ENCODE measurements around the gene AKAP1.

Gene AKAP1

GRCh38 chr17:57051886-57052361 lies 33.1 kb upstream of the AKAP1 start:
- Mint-ChIP-seq H3K4me1 (peaks cover 23% of the 10 kb centered on the region), H3K4me3 (no peak overlapping the region), H3K27ac (peak overlapping the region; percentile 90), H3K27me3 (ENCODE audit: low read depth, poor library complexity) (no peaks in the 10 kb centered on the region), H3K9me3 (no peaks in the 10 kb centered on the region), H3K36me3 (ENCODE audit: low read depth) (no peaks in the 10 kb centered on the region)
- TF ChIP-seq CTCF (IDR thresholded peaks at IDR 0.05) = no peak
- DNase-seq = no peak

- no peaks in the 10 kb centered on the region for H3K27me3 Mint-ChIP-seq (ENCODE audit: low read depth, poor library complexity)
- H3K4me1 Mint-ChIP-seq = peaks cover 2% of the 10 kb centered on the region
- no peak for TF ChIP-seq CTCF (IDR thresholded peaks at IDR 0.05)
- no peaks in the 10 kb centered on the region for H3K36me3 Mint-ChIP-seq (ENCODE audit: low read depth)
- H3K9me3 Mint-ChIP-seq = peaks cover 4% of the 10 kb centered on the region
- DNase-seq = no peak
- no peak overlapping the region for H3K27ac Mint-ChIP-seq
- H3K4me3 Mint-ChIP-seq = no peak overlapping the region
Observed at GRCh38 chr17:57062865-57063264, 22.2 kb upstream of the AKAP1 start.

GRCh38 chr17:57067162-57067561 lies 17.9 kb upstream of the AKAP1 start:
- Mint-ChIP-seq H3K4me3 (no peak overlapping the region), H3K36me3 (ENCODE audit: low read depth) (no peaks in the 10 kb centered on the region), H3K27me3 (ENCODE audit: low read depth, poor library complexity) (peaks cover 3% of the 10 kb centered on the region), H3K27ac (peak overlapping the region; percentile 70), H3K9me3 (peaks cover 4% of the 10 kb centered on the region), H3K4me1 (peaks cover 18% of the 10 kb centered on the region)
- no peak for DNase-seq
- TF ChIP-seq CTCF (IDR thresholded peaks at IDR 0.05) = no peak

- Mint-ChIP-seq H3K4me1 (peaks cover 18% of the 10 kb centered on the region), H3K9me3 (peaks cover 4% of the 10 kb centered on the region), H3K27me3 (ENCODE audit: low read depth, poor library complexity) (peaks cover 3% of the 10 kb centered on the region), H3K27ac (no peak overlapping the region), H3K4me3 (no peak overlapping the region), H3K36me3 (ENCODE audit: low read depth) (no peaks in the 10 kb centered on the region)
- no peak for DNase-seq
- no peak for TF ChIP-seq CTCF (IDR thresholded peaks at IDR 0.05)
Observed at GRCh38 chr17:57067781-57068180, 17.3 kb upstream of the AKAP1 start.

- no peak overlapping the region for H3K4me3 Mint-ChIP-seq
- H3K27ac Mint-ChIP-seq = no peak overlapping the region
- peaks cover 3% of the 10 kb centered on the region for H3K27me3 Mint-ChIP-seq (ENCODE audit: low read depth, poor library complexity)
- peaks cover 18% of the 10 kb centered on the region for H3K4me1 Mint-ChIP-seq
- no peaks in the 10 kb centered on the region for H3K36me3 Mint-ChIP-seq (ENCODE audit: low read depth)
- peaks cover 4% of the 10 kb centered on the region for H3K9me3 Mint-ChIP-seq
- TF ChIP-seq CTCF (IDR thresholded peaks at IDR 0.05) = no peak
- no peak for DNase-seq
Observed at GRCh38 chr17:57068222-57068658, 16.8 kb upstream of the AKAP1 start.

GRCh38 chr17:57068707-57069106 lies 16.3 kb upstream of the AKAP1 start:
- no peak for TF ChIP-seq CTCF (IDR thresholded peaks at IDR 0.05)
- H3K9me3 Mint-ChIP-seq = peaks cover 4% of the 10 kb centered on the region
- H3K36me3 Mint-ChIP-seq (ENCODE audit: low read depth) = no peaks in the 10 kb centered on the region
- DNase-seq = no peak
- peaks cover 18% of the 10 kb centered on the region for H3K4me1 Mint-ChIP-seq
- H3K27me3 Mint-ChIP-seq (ENCODE audit: low read depth, poor library complexity) = peaks cover 3% of the 10 kb centered on the region
- no peak overlapping the region for H3K27ac Mint-ChIP-seq
- no peak overlapping the region for H3K4me3 Mint-ChIP-seq

Measured in nephron progenitor cell (in vitro differentiated cells).